22Rv1 (cell line): ENCODE data around the gene FYB1.

Source experiments
- CTCF ChIP-seq: fragments of 450-650 bp; IDR thresholded peaks from 2 replicates; pipeline ENCODE4 v1.5.1; 2017; ENCODE audit warnings: mild to moderate bottlenecking
- ZFX ChIP-seq: fragments of 450-650 bp; IDR thresholded peaks from 2 replicates; pipeline ENCODE4 v1.6.1; 2017; ENCODE audit warnings: antibody characterized with exemption, borderline replicate concordance

GRCh38 chr5:39117401-39117800, 102.0 kb downstream of the FYB1 start:
- no peak for TF ChIP-seq CTCF
- no peak for TF ChIP-seq ZFX
